Stimulated activated CD4-positive, alpha-beta T cell treated with anti-CD3 and anti-CD28 coated beads, TNF-alpha, amount 100 ng/mL, for 1 hour (primary cell): ENCODE results near the gene ARHGAP26.

Experiments used
- DNase-seq, 3 donors: peaks; one replicate each; pipeline ENCODE4 v3.0.0-alpha.2; 2020; ENCODE audit warnings: low read depth in 3 of 3, low spot score in 1 of 3

ARHGAP26 gene

DNA sequence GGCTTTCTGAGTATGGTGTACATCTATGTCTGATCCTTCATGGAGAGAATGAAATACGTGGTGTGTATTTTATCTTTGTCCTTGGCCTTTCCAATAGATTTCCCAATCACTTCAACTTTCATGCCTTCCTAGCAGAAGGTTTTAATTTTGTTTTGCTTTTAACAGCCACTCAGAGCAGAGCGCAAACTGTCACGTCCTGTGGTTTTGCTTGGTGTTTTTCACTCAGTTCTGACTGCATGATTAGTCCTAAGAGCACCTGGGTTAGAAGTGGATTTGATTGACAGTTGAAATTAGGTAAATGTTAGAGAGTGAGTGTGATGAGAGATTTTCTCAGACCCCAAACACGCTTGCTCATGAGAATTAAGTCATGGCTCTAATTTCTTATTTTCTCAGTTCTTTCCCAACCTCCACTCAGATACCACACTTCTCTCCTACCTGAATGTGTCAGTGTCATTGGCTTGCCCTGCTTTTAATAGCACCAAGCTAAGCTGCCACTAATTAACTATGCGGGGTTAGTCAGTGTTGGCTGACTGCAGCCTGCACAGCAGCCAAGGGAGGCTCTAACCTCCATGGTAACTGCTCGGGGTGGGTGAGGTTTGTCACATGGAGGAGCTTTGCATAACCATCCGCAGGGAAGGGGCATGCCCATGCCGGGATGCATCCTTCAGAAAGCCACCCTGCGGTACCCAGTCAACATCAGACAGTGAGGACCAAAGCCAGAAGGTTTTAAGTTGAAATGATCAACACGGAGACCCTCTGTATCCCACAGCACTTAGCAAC, 459.9 kb downstream of the ARHGAP26 start:
- DNase-seq: no peak

DNA sequence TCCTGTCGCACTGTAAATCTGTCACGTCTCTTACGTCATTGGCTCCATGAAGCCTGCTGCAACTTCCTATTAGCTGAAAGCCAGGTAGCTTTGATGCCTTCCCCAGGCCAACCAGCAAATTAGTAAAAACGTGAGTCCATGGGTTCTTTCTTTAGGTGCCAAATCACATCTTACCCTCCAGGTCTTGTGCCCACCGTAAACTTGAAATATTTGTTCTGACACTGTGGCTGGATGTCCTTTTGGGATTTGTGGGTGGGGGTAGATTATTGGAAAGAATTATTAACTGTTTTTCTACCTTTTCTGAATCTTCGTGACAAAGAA, 460.5 kb downstream of the ARHGAP26 start:
- no peak for DNase-seq

DNA sequence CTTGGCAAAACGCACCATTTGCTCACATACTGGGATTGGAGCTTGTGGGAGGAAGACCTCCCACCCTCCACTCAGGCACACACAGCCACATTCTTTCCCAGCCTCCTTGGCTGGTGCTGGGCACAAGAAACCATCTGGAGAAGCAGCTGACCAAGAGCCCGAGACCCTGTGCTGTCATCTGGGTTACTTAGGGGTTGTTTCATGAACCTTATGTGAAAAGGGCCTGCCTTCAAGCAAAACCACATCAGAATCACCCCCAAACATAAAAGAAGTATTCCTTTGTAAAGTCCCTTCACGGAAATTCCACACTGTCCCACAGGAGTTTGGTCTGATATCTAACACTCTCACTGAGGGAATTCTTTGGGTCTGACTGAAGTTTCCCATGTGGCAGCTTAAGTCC, 461.2 kb downstream of the ARHGAP26 start:
- DNase-seq: no peak

DNA sequence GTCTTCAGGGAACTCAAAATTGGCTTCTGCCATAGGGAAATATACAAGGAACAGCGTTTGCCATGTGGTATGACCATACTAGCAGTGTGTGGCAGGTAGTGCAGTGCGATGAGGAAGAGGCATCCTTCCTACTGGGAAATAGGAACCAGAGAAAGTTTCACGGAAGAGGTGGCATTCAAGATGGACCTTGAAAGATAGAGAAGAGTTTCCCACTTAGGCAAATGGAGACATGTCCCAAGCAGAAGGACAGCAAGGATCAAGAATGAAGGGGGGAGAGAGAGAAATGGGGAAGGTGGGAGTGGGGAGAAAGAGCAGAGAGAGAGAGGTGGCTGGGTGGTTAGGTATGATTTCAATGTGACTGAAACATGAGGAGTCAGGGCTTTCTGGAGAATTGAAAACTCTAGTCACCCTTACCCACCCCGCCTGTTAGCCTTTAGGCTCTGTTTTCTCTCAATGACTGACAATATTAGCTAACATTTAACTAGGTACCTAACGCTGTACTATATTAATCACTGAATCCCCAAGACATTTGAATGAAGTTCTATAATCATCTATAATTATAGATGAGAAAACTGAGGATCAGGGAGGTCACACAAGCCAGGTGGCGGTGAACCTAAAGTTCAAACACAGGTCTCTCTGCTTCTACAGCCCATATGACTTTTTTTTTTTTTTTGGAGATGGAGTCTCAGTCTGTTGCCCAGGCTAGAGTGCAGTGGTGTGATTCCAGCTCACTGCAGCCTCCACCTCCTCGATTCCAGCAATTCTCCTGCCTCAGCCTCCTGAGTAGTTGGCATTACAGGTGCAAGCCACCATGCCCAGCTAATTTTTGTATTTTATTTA, 462.0 kb downstream of the ARHGAP26 start:
- DNase-seq: no peak

DNA sequence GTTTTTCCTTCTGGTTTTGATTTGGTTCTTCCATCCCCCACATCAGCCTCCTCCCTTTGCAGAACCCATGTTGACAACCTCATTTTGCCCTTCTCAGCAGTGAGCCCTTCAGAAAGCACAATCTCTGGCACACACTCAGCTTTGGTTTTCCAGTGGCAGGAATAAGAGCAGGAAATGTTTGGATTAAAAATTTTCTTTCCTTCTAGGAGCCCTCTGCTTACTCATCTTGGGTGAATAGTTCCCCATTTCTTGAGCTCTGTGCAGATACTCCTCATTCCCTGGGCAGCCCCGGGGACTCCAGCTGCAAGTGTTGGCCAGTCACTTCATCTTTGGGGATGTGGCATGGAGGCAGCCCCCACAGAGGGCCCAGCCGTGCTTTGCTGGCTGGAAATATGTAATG, 462.9 kb downstream of the ARHGAP26 start:
- DNase-seq: no peak

DNA sequence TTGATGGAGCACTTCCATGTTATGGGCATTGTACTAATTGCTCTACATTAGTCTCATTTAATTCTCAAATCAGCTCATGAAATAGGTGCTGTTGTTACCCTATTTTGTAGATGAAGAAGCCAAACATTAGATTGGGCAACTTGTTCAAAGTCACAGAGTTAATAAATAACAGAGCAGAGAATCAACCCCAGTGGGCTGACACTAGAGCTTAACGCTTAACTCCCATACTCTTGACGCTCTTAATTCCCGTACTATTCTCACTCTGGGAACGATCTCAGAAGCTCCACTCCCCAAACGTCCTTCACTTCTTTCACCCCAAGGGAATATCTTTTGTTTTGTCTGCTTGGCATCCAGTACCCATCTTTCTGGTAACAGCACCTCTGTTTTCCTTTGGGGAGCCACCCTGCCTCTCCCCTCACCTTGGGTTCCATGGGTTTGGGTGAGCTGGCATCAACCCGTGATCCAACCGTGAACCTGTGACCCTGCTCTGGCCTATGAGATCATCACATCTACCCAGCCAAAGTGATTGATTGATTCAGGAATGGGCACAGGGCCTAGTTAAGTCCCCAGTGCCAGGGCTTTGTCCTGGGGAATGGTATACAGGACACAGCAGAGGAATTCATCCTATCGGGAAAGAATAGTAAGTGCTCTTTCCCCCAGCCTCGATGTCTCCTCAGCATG, 464.1 kb downstream of the ARHGAP26 start:
- no peak for DNase-seq

DNA sequence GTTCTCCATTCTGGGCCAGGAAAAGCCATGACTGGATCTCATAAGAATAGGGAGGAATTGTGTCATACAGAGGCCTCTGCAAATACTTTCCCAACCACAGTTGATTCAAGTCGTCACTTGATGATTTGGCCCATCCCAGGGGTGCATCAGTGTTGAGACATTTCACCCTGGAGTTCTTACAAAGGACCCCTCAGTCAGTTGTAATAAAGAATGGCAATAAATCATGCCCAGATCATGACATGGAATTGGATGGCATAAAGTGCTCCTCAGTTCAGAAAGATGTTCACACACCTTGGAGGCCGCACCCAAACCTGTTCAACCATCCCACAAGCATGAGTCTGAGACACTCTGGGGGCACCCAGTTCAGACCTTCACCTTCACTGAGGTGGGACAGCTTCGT, 465.2 kb downstream of the ARHGAP26 start:
- no peak for DNase-seq

DNA sequence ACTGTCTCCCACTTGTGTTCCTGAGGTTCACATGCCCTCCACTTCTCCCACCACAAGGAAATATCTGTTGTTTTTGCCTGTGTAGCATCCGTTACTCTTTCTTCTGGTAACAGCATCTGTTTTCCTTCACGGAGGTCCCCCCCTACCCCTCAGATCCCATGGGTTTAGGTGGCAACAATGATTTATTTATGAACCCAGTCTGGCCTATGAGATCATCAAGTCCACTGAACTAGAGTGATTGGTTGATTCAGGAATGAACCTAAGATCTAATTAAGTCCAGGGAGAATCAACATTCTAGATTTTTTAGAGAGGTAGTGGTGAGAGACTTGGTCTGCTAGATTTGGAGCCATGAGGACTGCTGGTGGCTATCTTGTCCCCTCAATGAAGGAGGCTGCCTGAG, 466.5 kb downstream of the ARHGAP26 start:
- DNase-seq: no peak

DNA sequence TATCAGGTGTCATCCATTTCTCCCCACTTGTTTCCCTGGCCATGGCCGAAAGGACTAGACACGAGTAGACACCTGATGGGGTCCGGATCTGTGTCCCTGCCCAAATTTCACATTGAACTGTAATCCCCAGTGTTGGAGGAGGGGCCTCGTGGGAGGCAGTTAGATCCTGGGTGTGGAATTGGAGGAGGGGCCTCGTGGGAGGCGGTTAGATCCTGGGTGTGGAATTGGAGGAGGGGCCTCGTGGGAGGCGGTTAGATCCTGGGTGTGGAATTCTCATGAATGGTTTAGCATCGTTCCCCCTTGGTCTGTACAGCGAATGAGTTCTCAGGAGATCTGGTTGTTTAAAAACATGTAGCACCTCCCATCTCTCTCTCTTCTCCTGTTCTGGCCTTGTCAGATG, 467.5 kb downstream of the ARHGAP26 start:
- no peak for DNase-seq

DNA sequence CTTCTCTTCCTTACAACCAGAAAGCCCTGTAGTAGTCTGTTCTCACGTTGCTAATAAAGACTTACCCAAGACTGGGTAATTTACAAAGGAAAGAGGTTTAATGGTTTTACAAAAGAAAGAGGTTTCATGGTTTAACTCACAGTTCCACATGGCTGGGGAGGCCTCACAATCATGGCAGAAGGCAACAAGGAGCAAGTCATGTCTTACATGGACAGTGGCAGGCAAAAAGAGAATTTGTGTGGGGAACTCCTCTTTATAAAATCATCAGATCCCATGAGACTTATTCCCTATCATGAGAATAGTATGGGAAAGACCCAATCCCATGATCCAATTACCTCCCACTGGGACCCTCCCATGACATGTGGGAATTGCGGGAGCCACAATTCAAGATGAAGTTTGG, 468.4 kb downstream of the ARHGAP26 start:
- no peak for DNase-seq

DNA sequence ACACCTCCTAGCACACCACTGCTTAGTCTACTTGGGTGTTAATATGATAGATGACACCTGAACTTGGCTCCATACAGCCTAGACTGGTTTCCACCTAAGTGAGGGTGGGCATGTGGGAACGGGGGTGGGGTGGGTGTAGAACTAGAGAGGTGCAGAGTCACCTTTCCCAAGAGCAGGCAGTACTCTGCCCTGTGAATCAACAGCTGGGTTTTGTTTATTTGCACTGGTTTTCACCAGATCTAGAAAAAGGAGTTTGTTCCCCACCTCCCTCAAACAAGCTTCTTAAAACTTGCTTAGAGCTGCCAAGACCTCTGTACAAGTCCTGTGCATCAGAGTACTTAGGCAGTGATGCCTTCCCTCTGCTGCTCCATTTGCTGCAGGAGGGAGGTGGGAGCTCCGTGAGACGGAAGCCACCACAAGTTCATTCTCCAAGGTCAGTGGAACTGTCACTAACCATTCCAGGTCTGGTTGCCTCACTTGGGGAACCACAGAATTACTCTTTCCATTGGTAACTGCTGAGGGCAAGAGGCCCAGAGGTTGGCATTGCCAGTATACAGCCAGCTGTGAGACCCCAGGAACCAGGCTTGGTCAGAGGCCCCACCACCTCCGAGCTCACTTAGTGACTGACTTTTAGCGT, 469.8 kb downstream of the ARHGAP26 start:
- DNase-seq: no peak

DNA sequence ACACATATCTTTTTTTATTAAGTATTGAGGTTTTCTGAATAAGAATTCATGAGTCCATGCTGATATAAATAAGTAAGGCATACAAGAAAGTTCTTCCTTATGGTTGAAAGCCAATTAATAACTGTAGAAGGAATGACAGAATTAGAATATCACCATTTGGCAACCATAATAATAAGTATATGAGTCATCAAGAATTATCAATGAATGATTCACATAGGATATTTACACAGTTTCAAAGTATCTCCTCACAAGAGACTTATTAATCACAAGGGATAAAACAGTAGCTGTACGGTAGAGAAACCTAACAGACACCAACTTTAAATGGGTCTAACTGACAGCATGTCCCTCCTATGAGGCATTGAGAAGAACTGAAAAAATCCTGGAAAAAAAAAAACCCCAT, 471.7 kb downstream of the ARHGAP26 start:
- no peak for DNase-seq

DNA sequence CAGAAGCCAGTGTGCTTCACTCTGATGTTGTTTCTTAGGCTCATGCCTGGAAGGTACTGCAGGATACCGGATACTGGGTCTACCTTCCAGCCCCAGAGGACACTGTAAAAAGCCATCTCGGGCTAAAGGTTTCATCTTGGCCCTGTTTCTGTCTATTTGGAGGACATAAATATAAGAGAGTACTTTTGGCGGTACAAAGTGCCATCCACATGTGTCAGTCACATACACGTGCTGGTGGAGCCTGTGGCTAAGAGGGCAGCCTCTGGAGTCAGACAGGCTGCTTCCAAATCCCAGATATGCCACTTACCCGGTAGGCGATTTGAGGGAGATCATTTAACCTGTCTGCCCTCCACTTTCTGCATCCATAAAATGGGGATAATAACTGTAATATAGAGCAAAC, 472.9 kb downstream of the ARHGAP26 start:
- no peak for DNase-seq

DNA sequence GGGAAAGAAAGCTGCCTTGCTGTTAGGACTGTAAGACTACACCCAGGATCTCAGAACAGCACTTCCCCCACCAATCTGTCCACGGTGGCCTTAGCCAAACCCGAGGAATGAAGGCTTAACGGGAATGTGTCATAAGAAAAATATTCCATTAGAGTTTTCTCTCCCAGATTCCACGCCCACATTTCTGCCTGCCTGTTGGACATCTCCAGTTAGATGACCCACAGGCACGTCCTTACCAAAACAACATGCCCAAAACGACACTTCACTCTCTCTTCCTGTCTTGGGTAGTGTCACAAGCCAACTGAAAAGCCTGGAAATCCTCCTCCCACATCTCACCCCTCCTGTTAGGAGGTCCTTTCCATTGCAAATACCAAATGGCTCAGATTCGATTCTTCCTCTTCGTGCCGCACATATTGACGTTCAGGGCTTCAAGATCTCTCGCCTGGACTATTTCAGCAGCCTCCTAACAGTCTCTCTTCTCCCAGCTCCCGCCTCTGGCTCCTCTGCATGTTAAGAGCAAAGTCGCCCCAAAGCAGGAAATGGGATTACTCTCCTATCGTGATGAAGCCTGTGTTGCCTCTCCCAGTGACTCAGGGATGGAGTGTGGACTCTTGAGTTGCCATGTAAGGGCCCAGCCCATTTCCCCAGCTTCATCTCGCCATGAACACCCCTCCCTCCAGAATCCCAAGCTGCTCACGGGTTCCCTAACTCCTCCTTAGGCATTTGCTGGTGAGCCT, 474.0 kb downstream of the ARHGAP26 start:
- DNase-seq: no peak

DNA sequence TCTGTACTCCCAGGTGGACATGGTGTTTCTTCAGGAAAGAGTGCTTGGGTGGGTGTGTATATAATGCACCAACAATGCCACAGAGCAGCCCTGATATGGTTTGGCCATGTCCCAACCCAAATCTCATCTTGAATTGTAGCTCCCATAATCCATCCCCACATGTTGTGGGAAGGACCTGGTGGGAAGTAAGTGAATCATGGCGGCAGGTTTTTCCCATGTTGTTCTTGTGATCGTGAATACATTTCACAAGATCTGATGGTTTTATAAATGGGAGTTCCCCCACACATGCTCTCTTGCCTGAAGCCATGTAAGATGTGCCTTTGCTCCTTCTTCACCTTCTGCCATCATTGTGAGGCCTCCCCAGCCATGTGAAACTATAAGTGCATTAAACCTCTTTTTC, 474.8 kb downstream of the ARHGAP26 start:
- no peak for DNase-seq

DNA sequence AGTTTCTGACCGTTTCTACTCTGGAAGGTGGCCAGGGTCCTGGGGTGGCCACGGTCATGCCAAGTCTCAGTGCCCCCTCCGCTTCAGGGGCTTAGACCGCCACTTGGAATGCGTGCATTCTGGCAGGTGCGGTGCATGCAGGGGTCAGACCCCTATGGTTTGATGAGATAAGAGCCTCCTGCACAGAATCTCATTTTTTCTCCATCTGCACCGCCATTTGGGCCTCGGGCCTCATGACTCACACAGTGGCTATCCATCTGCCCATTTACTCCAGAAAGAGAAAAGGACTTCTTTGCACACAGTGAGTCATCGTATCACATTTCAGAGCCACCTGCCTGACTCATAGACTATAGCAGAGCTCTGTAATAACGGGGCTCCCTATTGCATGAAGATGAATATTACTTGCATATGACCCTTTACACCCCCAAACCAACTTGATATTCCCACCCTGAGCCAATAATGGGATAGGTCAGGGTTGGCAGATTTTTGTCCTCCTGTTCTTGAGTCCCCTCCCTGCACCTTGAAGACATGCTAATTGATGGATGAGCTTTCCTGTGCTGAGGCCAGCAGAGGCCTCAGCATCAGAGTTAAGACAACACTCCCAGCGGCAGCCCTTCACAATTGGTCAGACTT, 475.9 kb downstream of the ARHGAP26 start:
- DNase-seq: no peak

DNA sequence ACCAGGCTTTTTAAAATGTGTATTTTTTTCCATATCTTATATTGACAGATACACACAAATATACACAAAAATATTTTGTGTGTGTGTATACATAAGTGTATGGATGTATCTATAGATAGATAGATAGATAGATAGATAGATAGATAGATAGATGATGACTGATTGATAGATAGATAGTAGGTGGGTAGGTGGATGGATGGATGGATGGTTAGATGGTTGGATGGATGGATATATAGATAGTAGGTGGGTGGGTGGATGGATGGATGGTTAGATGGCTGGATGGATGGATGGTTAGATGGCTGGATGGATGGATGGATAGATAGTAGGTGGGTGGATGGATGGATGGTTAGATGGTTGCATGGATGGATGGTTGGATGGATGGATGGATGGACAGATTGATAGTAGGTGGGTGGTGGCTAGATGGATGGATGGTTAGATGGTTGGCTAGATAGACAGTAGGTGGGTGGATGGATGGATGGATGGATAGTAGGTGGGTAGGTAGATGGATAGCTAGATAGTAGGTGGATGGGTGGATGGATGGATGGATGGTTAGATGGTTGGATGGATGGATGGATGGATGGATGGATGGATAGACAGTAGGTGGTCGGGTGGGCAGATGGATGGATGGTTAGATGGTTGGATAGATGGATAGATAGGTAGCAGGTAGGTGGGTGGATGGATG, 477.1 kb downstream of the ARHGAP26 start:
- DNase-seq: no peak

DNA sequence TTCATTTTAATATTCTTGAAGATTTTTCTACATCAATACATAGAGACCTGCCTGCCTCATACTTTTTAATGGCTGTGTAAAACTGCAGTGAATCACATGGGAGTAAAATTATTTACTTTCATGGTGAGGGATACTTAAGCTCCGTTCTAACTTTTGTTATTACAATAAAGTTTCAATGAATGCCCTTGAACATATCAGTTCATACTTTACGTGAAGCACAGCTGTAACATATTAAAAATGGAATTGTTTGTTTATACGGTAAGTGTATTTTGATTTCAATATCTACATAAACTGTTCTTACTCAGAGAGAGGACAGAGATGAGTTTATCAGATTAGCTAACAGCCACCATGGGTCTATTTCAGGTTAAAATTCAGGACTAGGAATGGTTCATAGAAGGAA, 478.2 kb downstream of the ARHGAP26 start:
- DNase-seq: no peak

DNA sequence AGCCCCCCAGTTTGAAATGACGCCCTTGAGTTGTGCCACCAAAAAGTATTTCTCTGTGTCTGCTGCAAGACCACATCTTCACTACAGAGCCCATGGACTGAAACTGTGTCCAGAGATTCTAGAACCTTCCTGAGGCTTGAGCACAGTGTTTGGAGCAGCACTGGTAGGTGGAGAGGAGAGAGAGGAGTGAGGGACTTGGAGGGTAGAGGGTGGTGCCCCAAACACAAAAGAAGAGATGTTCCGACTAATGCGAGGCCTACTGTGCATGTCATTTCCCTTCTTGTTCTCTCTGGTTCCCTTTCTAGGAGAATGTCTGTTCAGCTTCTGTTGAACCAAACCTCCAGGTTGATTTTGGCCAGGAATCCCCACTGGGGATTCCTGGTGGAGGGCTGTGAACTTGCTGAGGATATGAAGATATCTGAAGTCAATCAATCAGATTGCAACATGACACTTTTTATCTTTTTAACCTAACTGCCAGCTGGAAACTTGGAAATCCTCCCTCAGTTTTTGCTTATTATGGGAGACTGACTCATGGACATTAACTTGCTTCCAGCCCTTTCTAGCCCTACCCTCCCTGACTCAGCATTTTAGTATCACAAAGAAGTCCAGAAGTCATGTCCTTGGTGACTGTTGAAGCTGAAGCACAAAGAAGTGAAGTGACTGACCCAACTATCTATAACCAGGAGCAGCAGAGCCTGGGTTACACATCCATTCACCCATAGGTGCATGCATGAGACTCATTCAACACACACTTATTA, 478.8 kb downstream of the ARHGAP26 start:
- no peak for DNase-seq
